Subcutaneous adipose tissue (tissue), 4 donors: ENCODE measurements around the gene PPP1R14B. TPM values are rescaled to one million over a fixed set of nuclear protein-coding genes. Genes with fewer than 3 reads are reported as not detected.

ENCODE experiments used
- CTCF ChIP-seq: fragments of 450-650 bp; IDR thresholded peaks from one replicate; pipeline ENCODE4 v1.5.1; 2016; ENCODE audit warnings: low read depth, mild to moderate bottlenecking, control low read depth, antibody characterized with exemption, moderate library complexity
- total RNA-seq, 4 donors: library from RNA; depleted of rRNA; stranded (reverse); fragments of >200 nt; gene quantifications; one replicate each; pipeline ENCODE4 v1.1.0, GENCODE V29; 2016

Gene PPP1R14B
- total RNA-seq, 4 donors from 2014 or later = 64.3 to 73.1 (median 69.1) TPM

DNA sequence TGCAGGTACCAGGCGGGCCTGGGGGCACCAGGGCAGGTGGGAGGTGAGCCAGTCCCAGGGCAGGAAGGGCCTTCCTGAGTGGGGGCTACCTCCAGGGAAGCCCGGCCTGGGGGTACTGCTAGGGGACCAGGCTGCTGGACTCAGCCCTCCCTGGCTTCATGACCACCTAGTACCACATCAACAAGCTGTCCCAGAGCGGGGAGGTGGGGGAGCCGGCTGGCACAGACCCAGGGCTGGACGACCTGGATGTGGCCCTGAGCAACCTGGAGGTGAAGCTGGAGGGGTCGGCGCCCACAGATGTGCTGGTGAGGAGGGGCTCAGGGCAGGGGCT, 27.4 kb downstream of the PPP1R14B start:
- TF ChIP-seq CTCF = no peak

- no peak for TF ChIP-seq CTCF
Measured at GRCh38 chr11:64218628-64219353, 28.0 kb downstream of the PPP1R14B start.

DNA sequence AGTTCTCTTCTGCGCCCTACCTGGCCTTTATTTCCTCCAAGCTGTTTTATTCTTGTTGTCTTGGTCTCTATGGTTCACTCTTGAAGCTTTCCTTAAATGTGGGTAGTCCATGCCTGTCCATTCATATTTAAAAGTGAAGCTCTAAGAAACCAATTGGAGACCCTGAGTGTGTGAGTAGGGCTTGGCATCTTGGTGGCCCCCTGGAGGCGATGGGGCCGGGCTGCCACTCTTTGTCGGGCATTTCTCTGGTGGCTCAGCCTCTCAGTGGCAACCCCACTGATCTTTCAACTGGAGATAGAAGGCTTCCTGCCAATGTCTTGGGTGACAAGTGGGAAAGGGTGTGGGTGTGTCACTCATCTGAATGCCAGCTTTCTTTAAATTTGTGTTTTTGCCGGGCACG, 29.9 kb downstream of the PPP1R14B start:
- TF ChIP-seq CTCF = no peak

- no peak for TF ChIP-seq CTCF
Measured at GRCh38 chr11:64211181-64211872, 35.4 kb downstream of the PPP1R14B start.

GRCh38 chr11:64210301-64211020, 36.3 kb downstream of the PPP1R14B start:
- no peak for TF ChIP-seq CTCF

GRCh38 chr11:64209563-64209843, 37.2 kb downstream of the PPP1R14B start:
- TF ChIP-seq CTCF = no peak

DNA sequence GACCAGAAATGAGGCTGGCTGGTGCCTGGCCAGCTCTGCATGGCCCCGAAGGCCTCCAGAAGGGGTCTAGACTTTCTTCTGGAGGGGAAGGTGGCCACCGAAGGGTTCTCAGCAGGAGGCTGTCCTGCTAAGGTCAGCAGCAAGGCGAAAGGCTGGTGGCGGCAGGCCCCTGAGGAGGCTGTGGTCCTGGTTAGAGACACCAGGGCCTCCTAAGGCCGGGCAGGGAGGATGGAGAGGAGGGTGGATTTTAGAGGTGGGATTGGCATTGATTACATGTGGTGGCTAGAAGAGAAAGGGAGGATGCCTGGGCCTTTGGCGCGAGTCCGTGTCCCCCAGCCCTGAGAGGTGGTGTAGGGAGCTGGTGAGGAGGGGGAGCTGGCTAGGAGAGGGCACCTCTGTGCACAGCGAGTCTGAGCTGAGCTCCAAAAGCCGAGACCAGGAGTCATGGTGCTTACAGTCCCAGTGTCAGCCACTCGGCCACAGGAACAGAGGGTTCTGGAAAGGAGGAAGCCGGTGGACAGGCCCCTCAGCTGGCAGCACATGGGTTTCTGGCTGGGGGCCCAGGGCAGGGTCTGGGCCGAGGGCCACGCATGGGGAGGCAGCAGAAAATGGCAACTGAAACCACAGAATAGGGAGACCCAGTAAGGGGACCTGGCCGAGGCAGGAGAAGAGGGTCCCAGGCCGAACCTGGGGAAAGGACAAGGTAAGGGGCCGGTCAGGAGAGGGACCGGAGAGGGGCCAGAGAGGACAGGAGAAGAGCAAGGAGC, 37.8 kb downstream of the PPP1R14B start:
- TF ChIP-seq CTCF = no peak
